Heart left ventricle (tissue), 13 donors: ENCODE data around the gene PTPN11.

Source experiments
- POLR2A ChIP-seq, 2 donors: fragments of 450-650 bp; IDR thresholded peaks; one replicate each; pipeline ENCODE4 v1.6.1; 2017; ENCODE audit warnings: antibody characterized with exemption in 2 of 2, mild to moderate bottlenecking in 2 of 2, moderate library complexity in 2 of 2
- TF ChIP-seq, protein P1 (sequence below), 12 donors: fragments of 200-600 bp; sonication (generic) in 4 of 12; IDR thresholded peaks; one replicate each; pipeline versions ENCODE4 v1.5.0 to v1.8.0; 2018 to 2022; ENCODE audit warnings: antibody characterized with exemption in 12 of 12, mild to moderate bottlenecking in 5 of 12
- donor health status: ischemic (EF 13 %, LVEDD 7.1; RV severe dilation, severe dysfunction).
- donor health status: DM: no; HTN: yes; CAD: no.
- donor health status: DM: no; HTN: no; CAD: no.
- donor health status: ischemic (EF 25% LVEDD 6.9; RV normal size, moderate dysfunction).
- donor health status: ischemic (EF 25% LVEDD 5.7; RV mildly dilated, moderate dysfunction).
- donor health status: ischemic (EF 35%, LVEDD 5.7; RV mildly dilated, moderate dysfunction).
- donor health status: nonischemic (EF 11% LVEDD 7.7; RV severe dilation, severe dysfunction).
- donor health status: DM: yes; HTN: yes; CAD: no.
- donor health status: PGD.
- donor health status: ischemic (EF 29% LVEDD 5.4; RV normal size, mild dysfunction).
- donor health status: nonischemic (EF 23%, LVEDD 6.1; RV moderate dilation, normal function).

DNA sequence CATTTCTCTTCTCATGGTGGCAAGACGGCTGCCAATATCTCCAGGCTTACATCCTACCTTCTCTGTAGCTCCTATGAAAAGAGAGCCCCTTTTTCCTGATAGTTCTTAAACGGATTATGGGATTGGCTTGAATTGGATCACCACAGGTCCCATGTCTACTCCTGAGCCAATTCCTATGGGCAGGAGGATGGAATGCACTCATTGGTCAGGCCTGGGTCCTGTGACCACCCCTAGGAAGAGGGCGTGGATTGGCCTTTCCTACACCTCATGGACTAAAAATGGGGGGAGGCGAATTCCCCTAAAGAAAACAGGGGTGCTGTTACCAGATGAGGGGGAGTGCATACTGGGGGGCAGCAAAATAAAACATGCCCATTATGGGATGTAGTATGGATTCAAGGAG, 108.8 kb downstream of the PTPN11 start:
- TF ChIP-seq, protein P1, sequence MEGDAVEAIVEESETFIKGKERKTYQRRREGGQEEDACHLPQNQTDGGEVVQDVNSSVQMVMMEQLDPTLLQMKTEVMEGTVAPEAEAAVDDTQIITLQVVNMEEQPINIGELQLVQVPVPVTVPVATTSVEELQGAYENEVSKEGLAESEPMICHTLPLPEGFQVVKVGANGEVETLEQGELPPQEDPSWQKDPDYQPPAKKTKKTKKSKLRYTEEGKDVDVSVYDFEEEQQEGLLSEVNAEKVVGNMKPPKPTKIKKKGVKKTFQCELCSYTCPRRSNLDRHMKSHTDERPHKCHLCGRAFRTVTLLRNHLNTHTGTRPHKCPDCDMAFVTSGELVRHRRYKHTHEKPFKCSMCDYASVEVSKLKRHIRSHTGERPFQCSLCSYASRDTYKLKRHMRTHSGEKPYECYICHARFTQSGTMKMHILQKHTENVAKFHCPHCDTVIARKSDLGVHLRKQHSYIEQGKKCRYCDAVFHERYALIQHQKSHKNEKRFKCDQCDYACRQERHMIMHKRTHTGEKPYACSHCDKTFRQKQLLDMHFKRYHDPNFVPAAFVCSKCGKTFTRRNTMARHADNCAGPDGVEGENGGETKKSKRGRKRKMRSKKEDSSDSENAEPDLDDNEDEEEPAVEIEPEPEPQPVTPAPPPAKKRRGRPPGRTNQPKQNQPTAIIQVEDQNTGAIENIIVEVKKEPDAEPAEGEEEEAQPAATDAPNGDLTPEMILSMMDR (IDR thresholded peaks at IDR 0.05) = no peak
- no peak for TF ChIP-seq POLR2A (IDR thresholded peaks at IDR 0.05)
